Neuronal stem cell (in vitro differentiated cells): ENCODE measurements around the gene GDF2.

Source experiments
- DNase-seq: peaks from one replicate; pipeline ENCODE4 v3.0.0-alpha.2; 2013; ENCODE audit warnings: low spot score
- H2AFZ ChIP-seq: one replicate; pipeline ENCODE4 v1.6.1; 2013; ENCODE audit warnings: mild to moderate bottlenecking, low read length, inconsistent platforms
- H2AK5ac ChIP-seq: 2 replicates; pipeline ENCODE4 v1.6.1; 2013; ENCODE audit warnings: low read depth, mild to moderate bottlenecking, inconsistent platforms, low read length, moderate library complexity, mixed read lengths
- H2BK120ac ChIP-seq: 2 replicates; pipeline ENCODE4 v1.6.1; 2013; ENCODE audit warnings: low read depth, mild to moderate bottlenecking, inconsistent platforms, low read length, moderate library complexity, mixed read lengths
- H2BK12ac ChIP-seq: one replicate; pipeline ENCODE4 v1.6.1; 2013; ENCODE audit warnings: low read length, inconsistent platforms
- H2BK15ac ChIP-seq: 2 replicates; pipeline ENCODE4 v1.6.1; 2013; ENCODE audit warnings: mild to moderate bottlenecking, low read length, inconsistent platforms, mixed read lengths
- H2BK5ac ChIP-seq: one replicate; pipeline ENCODE4 v1.6.1; 2013; ENCODE audit warnings: inconsistent platforms, mild to moderate bottlenecking, low read length, moderate library complexity
- H3K14ac ChIP-seq: one replicate; pipeline ENCODE4 v1.6.1; 2013; ENCODE audit warnings: low read length, inconsistent platforms
- H3K18ac ChIP-seq: 2 replicates; pipeline ENCODE4 v1.6.1; 2013; ENCODE audit warnings: low read length, inconsistent platforms
- H3K23ac ChIP-seq: 2 replicates; pipeline ENCODE4 v1.6.1; 2013; ENCODE audit warnings: low read depth, mild to moderate bottlenecking, mixed read lengths, low read length, inconsistent platforms; ENCODE audit not compliant: poor library complexity
- H3K27ac ChIP-seq: replicated peaks from 3 replicates; pipeline ENCODE4 v1.5.1; 2013; ENCODE audit warnings: low read length, inconsistent platforms
- H3K27me3 ChIP-seq, 3 experiments: 2 replicates each; pipeline ENCODE4 v1.6.1; 2013; ENCODE audit warnings: low read length in 3 of 3, mild to moderate bottlenecking in 2 of 3, inconsistent platforms in 1 of 3, low read depth in 1 of 3, mixed read lengths in 1 of 3, moderate library complexity in 1 of 3; ENCODE audit not compliant: control insufficient read depth in 3 of 3, insufficient read depth in 3 of 3
- H3K36me3 ChIP-seq, 2 donors: replicated peaks in 1 of 2; 2 replicates each; pipeline ENCODE4 v1.6.1; 2013; ENCODE audit warnings: low read length in 2 of 2; ENCODE audit not compliant: control insufficient read depth in 2 of 2, insufficient read depth in 2 of 2
- H3K4ac ChIP-seq: 2 replicates; pipeline ENCODE4 v1.6.1; 2013; ENCODE audit warnings: inconsistent platforms, mild to moderate bottlenecking, low read length, moderate library complexity
- H3K4me1 ChIP-seq, 2 donors: 1 replicate in 1 of 2; 2 replicates in 1 of 2; pipeline ENCODE4 v1.6.1; 2013; ENCODE audit warnings: low read length in 2 of 2, low read depth in 1 of 2; ENCODE audit not compliant: control insufficient read depth in 2 of 2, insufficient read depth in 1 of 2
- H3K4me2 ChIP-seq: one replicate; pipeline ENCODE4 v1.6.1; 2013; ENCODE audit warnings: mild to moderate bottlenecking, low read length, inconsistent platforms; ENCODE audit not compliant: insufficient read depth, poor library complexity, severe bottlenecking
- H3K4me3 ChIP-seq, 2 donors: 2 replicates each; pipeline ENCODE4 v1.5.1; 2013; ENCODE audit warnings: low read length in 2 of 2, mild to moderate bottlenecking in 2 of 2, inconsistent platforms in 1 of 2, moderate library complexity in 1 of 2
- H3K79me1 ChIP-seq: one replicate; pipeline ENCODE4 v1.6.1; 2013; ENCODE audit warnings: low read depth, mild to moderate bottlenecking, inconsistent platforms, low read length, moderate library complexity
- H3K9ac ChIP-seq: one replicate; pipeline ENCODE4 v1.6.1; 2013; ENCODE audit warnings: mild to moderate bottlenecking, low read depth, low read length, inconsistent platforms; ENCODE audit not compliant: poor library complexity
- H3K9me3 ChIP-seq, 2 donors: replicated peaks in 1 of 2; 2 replicates each; pipeline versions ENCODE3 to v1.6.1; 2013; ENCODE audit warnings: low read length in 2 of 2, mild to moderate bottlenecking in 2 of 2, inconsistent platforms in 1 of 2, low read depth in 1 of 2, mixed read lengths in 1 of 2, moderate library complexity in 1 of 2; ENCODE audit not compliant: control insufficient read depth in 2 of 2, insufficient read depth in 1 of 2
- H4K8ac ChIP-seq: one replicate; pipeline ENCODE4 v1.6.1; 2013; ENCODE audit warnings: low read depth, mild to moderate bottlenecking, inconsistent platforms, low read length, moderate library complexity
- H4K91ac ChIP-seq: one replicate; pipeline ENCODE4 v1.6.1; 2013; ENCODE audit warnings: low read length, low read depth, mild to moderate bottlenecking, inconsistent platforms; ENCODE audit not compliant: poor library complexity
- WGBS, 2 donors: extraction: QIAGEN DNeasy Blood & Tissue Kit; methylation state at CpG; one replicate each; pipeline ENCODE4 v1.1.7; 2013; ENCODE audit warnings: missing lambda C conversion rate in 2 of 2, mixed read lengths in 1 of 2; ENCODE audit not compliant: insufficient read length in 2 of 2, insufficient replicate concordance in 1 of 2; ENCODE audit errors: extremely low coverage in 2 of 2; 5-methylcytosine and 5-hydroxymethylcytosine counted together

Gene GDF2

GRCh38 chr10:47329855-47330254 lies 7.6 kb downstream of the GDF2 start:
- Histone ChIP-seq H2BK12ac (no peak overlapping the region), H2BK120ac (no peak overlapping the region), H3K4me3 (no peak overlapping the region), H4K91ac (no peak overlapping the region), H3K27ac (no peak overlapping the region), H3K4ac (no peak overlapping the region), H2AFZ (no peak overlapping the region), H3K23ac (no peak overlapping the region), H3K36me3 (no peaks in the 10 kb centered on the region), H3K18ac (no peak overlapping the region), H3K27me3 (no peaks in the 10 kb centered on the region), H3K4me2 (no peak overlapping the region), H3K79me1 (no peaks in the 10 kb centered on the region), H4K8ac (no peak overlapping the region), H2BK5ac (no peak overlapping the region), H3K4me1 (no peaks in the 10 kb centered on the region), H2AK5ac (no peak overlapping the region), H3K9me3 (peaks cover 0 to 2% of the 10 kb centered on the region in 2 donors), H3K14ac (no peak overlapping the region), H3K9ac (no peak overlapping the region), H2BK15ac (no peak overlapping the region)
- WGBS, 2 donors: no CpG with 5 or more reads among the region's 4 CpGs
- DNase-seq: no peak

- Histone ChIP-seq H4K8ac (no peak overlapping the region), H3K36me3 (no peaks in the 10 kb centered on the region), H3K23ac (no peak overlapping the region), H3K9ac (no peak overlapping the region), H3K27me3 (peaks cover 0 to 3% (median 0%) of the 10 kb centered on the region in 3 experiments), H2BK5ac (no peak overlapping the region), H3K14ac (no peak overlapping the region), H3K4me3 (no peak overlapping the region), H2BK12ac (no peak overlapping the region), H4K91ac (no peak overlapping the region), H2AK5ac (no peak overlapping the region), H3K79me1 (no peaks in the 10 kb centered on the region), H3K4me1 (no peaks in the 10 kb centered on the region), H3K4me2 (no peak overlapping the region), H3K4ac (no peak overlapping the region), H2BK15ac (no peak overlapping the region), H3K9me3 (peaks cover 0 to 2% of the 10 kb centered on the region in 2 donors), H3K18ac (no peak overlapping the region), H2BK120ac (no peak overlapping the region), H2AFZ (no peak overlapping the region), H3K27ac (no peak overlapping the region)
- no CpG with 5 or more reads among the region's 3 CpGs for WGBS, 2 donors
- DNase-seq: no peak
Observed at GRCh38 chr10:47330366-47330765, 8.1 kb downstream of the GDF2 start.

DNA sequence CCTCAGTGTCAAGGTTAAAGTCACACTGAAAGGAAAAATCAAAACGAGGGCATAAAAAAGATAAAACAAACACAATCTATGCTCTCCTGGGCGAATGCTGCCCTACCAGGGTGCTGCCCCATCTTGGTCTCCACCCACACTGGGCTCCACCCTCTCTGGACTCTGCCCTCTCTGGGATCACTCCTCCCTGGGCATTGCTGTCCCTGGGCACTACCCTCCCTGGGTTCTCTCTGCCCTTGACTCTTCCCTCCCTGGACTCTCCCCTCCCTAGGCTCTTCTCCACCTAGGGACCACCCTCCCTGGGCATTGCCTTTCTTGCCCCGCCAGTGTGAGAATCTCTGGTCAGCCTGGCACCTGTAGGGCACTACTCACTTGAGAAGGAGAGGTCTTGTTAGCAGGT lies 8.6 kb downstream of the GDF2 start:
- Histone ChIP-seq H3K4ac (no peak overlapping the region), H3K14ac (no peak overlapping the region), H3K23ac (no peak overlapping the region), H2BK15ac (no peak overlapping the region), H3K9ac (no peak overlapping the region), H3K79me1 (no peaks in the 10 kb centered on the region), H3K4me2 (no peak overlapping the region), H3K4me3 (no peak overlapping the region), H3K36me3 (no peaks in the 10 kb centered on the region), H2BK12ac (no peak overlapping the region), H3K27me3 (peaks cover 0 to 3% (median 0%) of the 10 kb centered on the region in 3 experiments), H4K8ac (no peak overlapping the region), H2AFZ (no peak overlapping the region), H2BK120ac (no peak overlapping the region), H3K18ac (no peak overlapping the region), H2AK5ac (no peak overlapping the region), H4K91ac (no peak overlapping the region), H3K4me1 (no peaks in the 10 kb centered on the region), H3K27ac (no peak overlapping the region), H2BK5ac (no peak overlapping the region), H3K9me3 (peaks cover 0 to 2% of the 10 kb centered on the region in 2 donors)
- no CpG with 5 or more reads among the region's 3 CpGs for WGBS, 2 donors
- no peak for DNase-seq

DNA sequence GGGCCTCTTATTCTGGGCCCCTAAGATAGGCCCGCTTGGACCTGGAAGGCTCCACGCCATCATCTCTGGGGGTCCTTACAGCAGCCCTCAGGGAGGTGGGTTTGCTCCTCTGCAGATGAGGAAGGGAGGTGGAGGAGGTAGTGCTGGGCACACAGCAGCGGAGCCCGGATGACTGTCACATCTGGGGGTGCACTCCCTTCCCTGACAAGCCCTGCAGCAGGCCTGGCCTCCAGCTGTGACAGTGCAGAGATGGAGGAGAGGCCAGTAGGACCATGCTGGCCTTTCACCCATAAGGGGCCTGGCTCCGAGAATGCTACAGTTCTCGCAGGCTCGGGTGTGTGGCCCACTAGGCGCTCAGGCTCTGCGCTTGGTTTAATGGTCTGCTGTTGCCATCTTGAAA lies 9.2 kb downstream of the GDF2 start:
- H2BK12ac ChIP-seq: no peak overlapping the region
- no peak for DNase-seq

More for the DNA sequence above, 9.2 kb downstream of the GDF2 start:
- Histone ChIP-seq H3K23ac (no peak overlapping the region), H3K9ac (no peak overlapping the region), H3K4me1 (peaks cover 0 to 2% of the 10 kb centered on the region in 2 donors), H3K36me3 (no peaks in the 10 kb centered on the region), H3K4me2 (no peak overlapping the region), H3K79me1 (no peaks in the 10 kb centered on the region), H2AFZ (no peak overlapping the region), H3K9me3 (peaks cover 0 to 2% of the 10 kb centered on the region in 2 donors), H2BK120ac (no peak overlapping the region), H3K18ac (no peak overlapping the region), H3K4me3 (no peak overlapping the region), H2BK5ac (no peak overlapping the region), H4K91ac (no peak overlapping the region), H3K4ac (no peak overlapping the region), H3K27me3 (peaks cover 0 to 3% (median 0%) of the 10 kb centered on the region in 3 experiments), H2AK5ac (no peak overlapping the region), H3K14ac (no peak overlapping the region), H3K27ac (no peak overlapping the region), H4K8ac (no peak overlapping the region), H2BK15ac (no peak overlapping the region)
- no CpG with 5 or more reads among the region's 9 CpGs for WGBS, 2 donors
